ENCODE data around the gene ACOXL.

The ACOXL gene

DNA sequence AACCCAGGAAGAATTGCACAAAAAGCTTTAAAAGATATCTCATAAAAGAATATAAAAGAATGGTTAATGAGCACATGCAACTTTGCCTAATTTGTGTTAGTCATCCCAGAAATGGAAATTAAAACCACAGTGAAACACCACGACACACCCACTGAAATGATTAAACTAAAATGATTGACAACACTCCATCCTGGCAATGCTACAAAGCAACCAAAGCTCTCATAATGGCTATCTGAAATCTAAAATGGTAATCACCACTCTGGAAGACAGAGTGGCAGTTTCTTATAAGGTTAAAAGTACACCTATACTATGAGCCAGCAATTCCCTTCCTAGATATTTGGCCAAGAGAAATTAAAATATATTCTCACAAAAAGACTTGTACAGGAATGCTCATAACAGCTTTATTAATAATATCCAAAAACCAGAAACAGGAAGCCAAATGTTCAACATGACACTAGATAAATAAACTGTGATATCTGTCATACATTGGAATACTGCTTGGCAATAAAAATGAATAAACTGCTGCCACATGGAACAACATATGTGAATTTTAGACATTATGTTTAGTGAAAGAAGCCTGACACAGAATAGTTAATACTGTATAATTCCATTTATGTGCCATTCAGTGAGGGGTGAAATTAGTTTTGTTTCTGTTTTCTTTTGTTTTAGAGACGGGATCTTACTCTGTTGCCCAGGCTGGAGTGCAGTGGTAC is 283.1 kb downstream of the ACOXL start:
- DNase-seq (ENCODE audit: low read depth): no peak

GRCh38 chr2:111017034-111017622 is 284.8 kb downstream of the ACOXL start:
- DNase-seq (ENCODE audit: low read depth): no peak

GRCh38 chr2:111017909-111018308 is 285.5 kb downstream of the ACOXL start:
- DNase-seq (ENCODE audit: low read depth): no peak

- no peak for DNase-seq (ENCODE audit: low read depth)
Measured at GRCh38 chr2:111019381-111019780, 287.0 kb downstream of the ACOXL start.

DNA sequence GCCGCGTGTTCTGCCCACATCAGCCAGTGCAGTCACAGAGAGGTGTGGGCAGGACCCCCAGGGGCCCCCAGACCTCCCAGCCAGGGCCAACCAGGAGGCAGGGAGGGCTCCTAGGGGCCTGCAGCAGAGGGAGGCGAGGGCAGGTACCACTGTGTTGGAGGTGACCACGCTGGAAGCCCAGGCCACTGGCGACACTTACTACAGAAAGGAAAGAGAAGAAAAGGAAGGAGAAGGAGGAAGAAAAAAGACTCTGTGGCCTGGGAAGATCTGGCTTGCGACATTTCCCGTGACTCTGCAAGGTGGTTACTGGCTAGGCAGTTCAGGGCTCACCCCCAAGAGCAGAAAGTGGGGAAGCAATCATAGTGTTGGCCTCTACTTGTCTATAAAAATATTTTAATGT is 290.3 kb downstream of the ACOXL start:
- DNase-seq (ENCODE audit: low read depth): no peak

DNA sequence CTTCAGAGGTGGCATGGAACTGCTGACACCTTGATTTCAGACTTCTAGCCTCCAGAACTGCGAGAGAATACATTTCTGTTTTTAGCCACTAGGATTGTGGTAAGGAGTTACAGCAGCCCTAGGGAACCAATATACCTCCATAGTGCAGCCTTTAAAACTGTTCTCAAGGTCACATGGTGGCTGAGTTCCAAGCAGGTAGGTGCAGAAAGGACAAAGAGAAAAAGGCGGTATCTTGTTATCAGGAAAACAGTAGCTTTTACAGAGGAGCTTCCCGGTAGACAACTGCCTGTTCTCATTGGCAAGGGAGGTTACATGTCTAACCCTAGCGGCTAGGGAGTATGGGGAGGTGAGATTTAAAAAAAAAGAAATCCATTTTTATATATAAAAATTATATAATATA is 292.1 kb downstream of the ACOXL start:
- DNase-seq (ENCODE audit: low read depth): no peak

DNA sequence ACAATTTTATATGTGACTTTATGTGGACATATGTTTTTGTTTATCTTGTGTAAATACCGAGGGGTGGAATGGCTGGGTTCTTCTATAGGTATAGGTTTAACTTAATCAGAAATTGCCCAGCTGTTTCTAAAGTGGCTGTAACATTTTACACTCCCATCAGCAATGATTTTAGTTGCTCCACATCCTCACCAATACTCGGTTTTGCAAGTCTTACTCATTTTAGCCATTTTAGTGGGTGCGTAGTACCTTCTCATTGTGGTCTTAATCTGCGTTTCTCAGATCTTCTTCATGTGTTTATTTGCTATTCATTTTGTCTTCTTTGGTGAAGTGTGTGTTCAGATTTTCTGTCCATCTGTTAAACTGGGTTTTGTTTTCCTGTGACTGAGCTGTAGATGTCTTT is 292.9 kb downstream of the ACOXL start:
- DNase-seq (ENCODE audit: low read depth): no peak

GRCh38 chr2:111028720-111029119 is 296.3 kb downstream of the ACOXL start:
- no peak for DNase-seq (ENCODE audit: low read depth)

DNA sequence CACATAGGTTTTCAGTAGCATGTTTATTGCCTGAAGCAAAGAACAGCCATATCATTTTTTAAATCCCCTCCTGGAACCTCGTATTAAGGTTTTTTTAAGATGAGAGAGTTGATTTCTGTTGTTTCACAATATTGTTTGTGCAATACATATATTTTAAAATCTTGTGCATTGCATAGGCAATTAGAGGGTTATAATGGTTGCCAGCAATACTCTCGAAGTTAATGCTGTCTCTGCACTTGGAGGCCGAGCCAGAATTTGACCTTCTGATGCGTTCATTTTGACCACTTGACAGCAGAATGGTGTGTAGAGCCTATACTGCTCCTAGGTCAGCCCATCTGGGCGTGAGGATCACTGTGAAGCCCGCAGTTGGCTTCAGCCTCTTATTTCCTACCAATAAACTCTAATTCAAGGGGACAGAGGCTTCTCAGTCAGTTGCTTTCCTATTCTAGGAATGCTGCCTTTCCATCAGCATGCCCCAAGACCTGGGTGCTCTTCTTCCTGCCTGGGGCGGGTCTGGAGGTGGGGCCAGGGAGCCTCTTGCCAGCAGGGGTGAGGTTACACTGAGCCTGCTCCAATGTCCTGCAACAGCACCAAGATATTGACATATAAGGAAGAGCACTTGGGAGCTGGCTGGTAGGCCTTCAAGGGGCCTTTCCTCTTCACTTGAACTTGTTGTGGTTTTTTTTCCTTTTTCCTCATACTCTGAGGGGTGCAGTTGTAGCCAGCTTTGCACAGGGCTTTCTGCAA is 297.0 kb downstream of the ACOXL start:
- no peak for DNase-seq (ENCODE audit: low read depth)

- DNase-seq (ENCODE audit: low read depth): no peak
Measured at GRCh38 chr2:111030260-111030891, 298.0 kb downstream of the ACOXL start.

- no peak for DNase-seq (ENCODE audit: low read depth)
Measured at GRCh38 chr2:111030945-111031344, 298.6 kb downstream of the ACOXL start.

- no peak for DNase-seq (ENCODE audit: low read depth)
Measured at GRCh38 chr2:111031546-111032478, 299.4 kb downstream of the ACOXL start.

- no peak for DNase-seq (ENCODE audit: low read depth)
Measured at GRCh38 chr2:111032721-111033429, 300.5 kb downstream of the ACOXL start.

- no peak for DNase-seq (ENCODE audit: low read depth)
Measured at GRCh38 chr2:111034146-111034545, 301.8 kb downstream of the ACOXL start.

- no peak for DNase-seq (ENCODE audit: low read depth)
Measured at GRCh38 chr2:111034606-111035005, 302.2 kb downstream of the ACOXL start.

DNA sequence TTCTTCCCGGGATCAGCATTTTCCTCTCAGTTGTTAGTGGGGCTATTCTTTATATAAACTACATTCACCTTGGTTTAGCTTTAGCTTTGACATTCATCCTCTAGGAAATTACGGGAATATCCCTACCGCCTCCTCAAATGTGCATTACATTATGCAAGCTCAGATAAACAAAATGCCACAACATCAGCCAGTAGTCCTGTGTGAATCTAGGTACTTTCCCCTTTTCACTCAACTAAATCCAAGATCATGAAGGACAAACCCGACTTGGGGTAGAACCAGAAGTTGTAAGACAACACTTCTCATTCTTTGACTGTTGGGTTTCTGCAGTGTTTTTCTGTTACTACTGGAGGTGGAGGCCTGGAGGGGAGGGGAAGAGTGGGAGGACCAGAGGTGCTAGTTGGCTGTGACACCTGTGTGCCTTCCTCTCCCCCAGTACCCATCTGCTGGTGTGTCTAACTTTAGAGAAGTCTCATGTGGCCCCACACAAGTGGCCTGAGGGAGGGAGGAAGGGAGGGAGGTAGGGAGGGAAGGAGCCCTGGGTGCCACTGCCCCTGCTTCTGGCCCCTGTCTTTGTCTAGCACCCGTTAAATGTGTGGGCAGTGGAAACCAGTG is 303.6 kb downstream of the ACOXL start:
- DNase-seq (ENCODE audit: low read depth): no peak

- no peak for DNase-seq (ENCODE audit: low read depth)
Measured at GRCh38 chr2:111037128-111037527, 304.8 kb downstream of the ACOXL start.

DNA sequence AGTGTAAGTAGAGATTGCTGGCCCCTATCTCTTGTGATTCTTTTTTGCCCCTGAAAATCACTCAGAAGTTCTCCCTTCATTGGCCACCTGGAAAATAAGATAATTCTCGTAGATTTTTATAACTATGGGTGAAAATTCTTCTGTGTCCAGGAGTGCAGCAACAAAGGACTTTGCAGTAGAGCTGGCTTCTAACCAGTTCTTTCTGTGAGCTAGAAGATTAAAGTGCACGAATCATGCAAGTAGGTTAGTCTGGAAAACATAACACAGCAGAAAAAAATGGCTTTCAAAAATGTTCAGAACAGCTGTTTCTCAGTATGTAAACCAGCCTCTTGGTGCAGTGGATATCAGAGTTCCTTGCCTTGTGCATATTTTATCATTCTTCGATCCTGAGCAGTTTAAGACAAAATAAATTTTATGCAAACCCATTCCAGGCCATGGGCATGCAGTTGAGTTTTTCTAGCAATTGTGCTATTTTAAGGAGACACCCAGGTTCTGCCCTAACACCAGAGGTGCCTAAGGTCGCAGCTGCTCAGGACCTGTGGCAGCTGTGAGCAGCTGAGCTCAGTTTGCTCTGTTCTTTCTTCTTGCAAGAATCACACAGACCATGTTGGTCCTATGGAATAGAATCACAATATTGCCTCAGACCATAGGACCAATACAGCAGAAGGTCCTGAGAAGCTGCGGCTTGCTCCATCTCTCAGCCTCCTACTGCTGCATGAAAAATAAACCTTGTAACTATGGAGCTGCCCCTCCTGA is 307.4 kb downstream of the ACOXL start:
- no peak for DNase-seq (ENCODE audit: low read depth)

- no peak for DNase-seq (ENCODE audit: low read depth)
Measured at GRCh38 chr2:111041398-111042202, 309.2 kb downstream of the ACOXL start.

Measured in fibroblast of gingiva (primary cell).